ENCODE data around the gene FOXP3.

The FOXP3 gene

GRCh38 chrX:49254639-49255038 lies 9.9 kb downstream of the FOXP3 start:
- DNase-seq (ENCODE audit: extremely low read depth in 1 of 2, low read depth in 1 of 2): no peak

- no peak for DNase-seq (ENCODE audit: extremely low read depth in 1 of 2, low read depth in 1 of 2)
Observed at GRCh38 chrX:49251325-49251724, 13.2 kb downstream of the FOXP3 start.

- no peak for DNase-seq (ENCODE audit: extremely low read depth in 1 of 2, low read depth in 1 of 2)
Observed at GRCh38 chrX:49250578-49250977, 13.9 kb downstream of the FOXP3 start.

- DNase-seq (ENCODE audit: extremely low read depth in 1 of 2, low read depth in 1 of 2): no peak
Observed at GRCh38 chrX:49250066-49250465, 14.4 kb downstream of the FOXP3 start.

GRCh38 chrX:49249616-49250015 lies 14.9 kb downstream of the FOXP3 start:
- DNase-seq (ENCODE audit: extremely low read depth in 1 of 2, low read depth in 1 of 2): no peak

- DNase-seq (ENCODE audit: extremely low read depth in 1 of 2, low read depth in 1 of 2): no peak
Observed at GRCh38 chrX:49249071-49249470, 15.4 kb downstream of the FOXP3 start.

GRCh38 chrX:49247916-49248811 lies 16.3 kb downstream of the FOXP3 start:
- no peak for DNase-seq (ENCODE audit: extremely low read depth in 1 of 2, low read depth in 1 of 2)

- no peak for DNase-seq (ENCODE audit: extremely low read depth in 1 of 2, low read depth in 1 of 2)
Observed at GRCh38 chrX:49247346-49247745, 17.2 kb downstream of the FOXP3 start.

- DNase-seq (ENCODE audit: extremely low read depth in 1 of 2, low read depth in 1 of 2): no peak
Observed at GRCh38 chrX:49246541-49246940, 18.0 kb downstream of the FOXP3 start.

- no peak for DNase-seq (ENCODE audit: extremely low read depth in 1 of 2, low read depth in 1 of 2)
Observed at GRCh38 chrX:49244207-49244606, 20.3 kb downstream of the FOXP3 start.

GRCh38 chrX:49243166-49243565 lies 21.3 kb downstream of the FOXP3 start:
- DNase-seq (ENCODE audit: extremely low read depth in 1 of 2, low read depth in 1 of 2): no peak

- no peak for DNase-seq (ENCODE audit: extremely low read depth in 1 of 2, low read depth in 1 of 2)
Observed at GRCh38 chrX:49242545-49243066, 21.9 kb downstream of the FOXP3 start.

- no peak for DNase-seq (ENCODE audit: extremely low read depth in 1 of 2, low read depth in 1 of 2)
Observed at GRCh38 chrX:49238735-49239134, 25.8 kb downstream of the FOXP3 start.

GRCh38 chrX:49237060-49237459 lies 27.4 kb downstream of the FOXP3 start:
- no peak for DNase-seq (ENCODE audit: extremely low read depth in 1 of 2, low read depth in 1 of 2)

- DNase-seq (ENCODE audit: extremely low read depth in 1 of 2, low read depth in 1 of 2): no peak
Observed at GRCh38 chrX:49233887-49234555, 30.5 kb downstream of the FOXP3 start.

GRCh38 chrX:49233176-49233575 lies 31.3 kb downstream of the FOXP3 start, which contains the start of gene CACNA1F:
TSS of gene CACNA1F (minus strand) at chrX:49233340. CDS start at chrX:49233309, 31 bp downstream.
- DNase-seq (ENCODE audit: extremely low read depth in 1 of 2, low read depth in 1 of 2): no peak

GRCh38 chrX:49232525-49232924 lies 32.0 kb downstream of the FOXP3 start:
- DNase-seq (ENCODE audit: extremely low read depth in 1 of 2, low read depth in 1 of 2): no peak

- DNase-seq (ENCODE audit: extremely low read depth in 1 of 2, low read depth in 1 of 2): no peak
Observed at GRCh38 chrX:49231333-49232000, 33.0 kb downstream of the FOXP3 start.

GRCh38 chrX:49230500-49231232 lies 33.8 kb downstream of the FOXP3 start:
- DNase-seq (ENCODE audit: extremely low read depth in 1 of 2, low read depth in 1 of 2): peak in 1 of 2 donors; percentile 33

GRCh38 chrX:49228185-49228584 lies 36.3 kb downstream of the FOXP3 start:
- no peak for DNase-seq (ENCODE audit: extremely low read depth in 1 of 2, low read depth in 1 of 2)

- DNase-seq (ENCODE audit: extremely low read depth in 1 of 2, low read depth in 1 of 2): no peak
Observed at GRCh38 chrX:49227726-49228125, 36.8 kb downstream of the FOXP3 start.
